ENCODE results near the gene AHSP. TPM values are rescaled to one million over a fixed set of nuclear protein-coding genes. Genes with fewer than 3 reads are reported as not detected.
"Not testable (repeated sequence)": the region's sequence is repeated elsewhere in the genome, so short reads cannot be mapped to it uniquely, and the experiment has no call there.

AHSP gene
- total RNA-seq, 1 donor from 2014 or later, result not detected

DNA sequence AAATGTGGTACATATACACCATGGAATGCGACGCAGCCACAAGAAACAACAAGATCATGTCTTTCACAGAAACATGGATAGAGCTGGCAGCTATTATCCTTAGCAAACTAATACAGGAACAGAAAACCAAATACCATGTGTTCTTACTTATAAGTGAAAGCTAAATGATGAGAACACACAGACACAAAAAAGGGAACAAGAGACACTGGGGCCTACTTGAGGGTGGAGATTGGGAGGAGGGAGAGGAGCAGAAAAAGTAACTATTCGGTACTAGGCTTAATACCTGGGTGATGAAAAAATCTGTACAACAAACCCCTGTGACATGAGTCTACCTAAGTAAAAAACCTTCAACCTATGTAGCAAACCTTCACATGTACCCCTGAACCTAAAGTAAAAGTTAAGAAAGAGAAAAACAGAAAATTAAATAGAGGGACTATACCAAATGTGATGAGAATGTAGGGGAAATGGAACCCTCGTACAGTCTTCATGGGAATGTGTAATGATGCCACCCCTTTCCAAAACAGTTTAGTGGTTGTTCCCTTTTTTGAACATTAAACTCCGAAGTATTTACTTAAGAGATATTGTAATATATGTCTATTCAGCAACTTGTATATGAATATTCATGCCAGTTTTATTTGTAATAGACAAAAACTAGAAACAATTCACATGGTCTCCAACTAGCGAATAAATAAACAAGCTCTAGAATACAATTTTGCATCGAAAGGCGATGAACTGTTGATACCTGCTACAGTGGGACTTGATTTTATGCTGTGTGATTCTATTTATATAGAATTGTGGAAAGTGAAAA lies 33.9 kb downstream of the AHSP start:
- TF ChIP-seq CTCF (conservative IDR thresholded peaks at IDR 0.05), result no peak
- Mint-ChIP-seq H3K27ac (no peak overlapping the region), H3K4me3 (no peak overlapping the region), H3K27me3 (peaks cover 41% of the 10 kb centered on the region), H3K9me3 (no peaks in the 10 kb centered on the region), H3K36me3 (no peaks in the 10 kb centered on the region), H3K4me1 (ENCODE audit: unreplicated experiment) (no peaks in the 10 kb centered on the region)
- no peak for DNase-seq (ENCODE audit: extremely low spot score, unreplicated experiment)

GRCh38 chr16:31568577-31569359 lies 41.1 kb downstream of the AHSP start:
- no peak for DNase-seq (ENCODE audit: extremely low spot score, unreplicated experiment)

GRCh38 chr16:31569360-31569717 lies 41.6 kb downstream of the AHSP start:
- H3K27me3 Mint-ChIP-seq, result peaks cover 76% of the 10 kb centered on the region

More at GRCh38 chr16:31568577-31569359, 41.1 kb downstream of the AHSP start:
- Mint-ChIP-seq H3K36me3 (no peaks in the 10 kb centered on the region), H3K27ac (no peak overlapping the region), H3K9me3 (peaks cover 6% of the 10 kb centered on the region), H3K4me1 (ENCODE audit: unreplicated experiment) (no peaks in the 10 kb centered on the region), H3K4me3 (peak overlapping the region; percentile 57), H3K27me3 (peaks cover 80% of the 10 kb centered on the region)
- TF ChIP-seq CTCF (conservative IDR thresholded peaks at IDR 0.05), result no peak

DNA sequence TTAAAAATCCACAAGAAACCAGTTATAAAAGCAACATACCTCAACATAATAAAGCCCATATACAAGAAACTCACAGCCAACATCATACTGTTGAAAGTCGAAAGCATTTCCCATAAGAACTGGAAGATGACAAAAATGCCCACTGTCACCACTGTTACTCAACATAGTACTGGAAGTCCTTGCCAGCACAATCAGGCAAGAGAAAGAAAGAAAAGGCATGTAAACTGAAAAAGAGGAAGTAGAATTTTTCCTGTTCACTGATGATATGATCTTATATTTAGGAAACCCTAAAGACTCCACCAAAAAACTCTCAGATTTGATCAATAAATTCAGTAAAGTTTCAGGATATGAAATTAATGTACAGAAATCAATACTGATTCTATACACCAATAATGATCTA lies 45.1 kb downstream of the AHSP start:
- Mint-ChIP-seq H3K27me3 (peaks cover 43% of the 10 kb centered on the region), H3K36me3 (no peaks in the 10 kb centered on the region), H3K9me3 (peaks cover 11% of the 10 kb centered on the region), H3K27ac (no peak overlapping the region), H3K4me1 (ENCODE audit: unreplicated experiment) (no peaks in the 10 kb centered on the region), H3K4me3 (no peak overlapping the region)
- no peak for DNase-seq (ENCODE audit: extremely low spot score, unreplicated experiment)
- no peak for TF ChIP-seq CTCF (conservative IDR thresholded peaks at IDR 0.05)

More at GRCh38 chr16:31569360-31569717, 41.6 kb downstream of the AHSP start:
- peaks cover 6% of the 10 kb centered on the region for H3K9me3 Mint-ChIP-seq
- no peak for TF ChIP-seq CTCF (conservative IDR thresholded peaks at IDR 0.05)
- H3K4me3 Mint-ChIP-seq, result no peak overlapping the region
- no peaks in the 10 kb centered on the region for H3K4me1 Mint-ChIP-seq (ENCODE audit: unreplicated experiment)
- no peak overlapping the region for H3K27ac Mint-ChIP-seq
- no peaks in the 10 kb centered on the region for H3K36me3 Mint-ChIP-seq
- DNase-seq (ENCODE audit: extremely low spot score, unreplicated experiment), result no peak

DNA sequence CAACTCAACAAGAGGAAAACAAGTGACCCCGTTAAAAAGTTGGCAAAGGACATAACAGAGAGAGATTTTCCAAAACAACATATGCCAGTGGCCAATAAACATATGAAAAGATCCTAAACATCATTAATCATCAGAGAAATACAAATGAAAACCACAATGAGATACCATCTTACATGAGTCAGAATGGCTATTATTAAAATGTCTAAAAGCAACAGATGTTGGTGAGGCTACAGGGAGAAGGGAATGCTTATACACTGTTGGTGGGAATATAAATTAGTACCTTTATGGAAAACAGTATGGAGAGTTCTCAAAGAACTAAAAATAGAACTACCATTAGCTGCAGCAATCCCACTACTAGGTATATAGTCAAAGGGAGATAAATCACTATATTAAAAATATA lies 46.5 kb downstream of the AHSP start:
- not testable (repeated sequence) for H3K4me1 Mint-ChIP-seq (ENCODE audit: unreplicated experiment); DNase-seq (ENCODE audit: extremely low spot score, unreplicated experiment); H3K36me3 Mint-ChIP-seq; H3K27ac Mint-ChIP-seq; H3K4me3 Mint-ChIP-seq
- Mint-ChIP-seq H3K27me3 (peaks cover 30% of the 10 kb centered on the region), H3K9me3 (peaks cover 17% of the 10 kb centered on the region)

GRCh38 chr16:31577411-31577810 lies 49.7 kb downstream of the AHSP start:
- Mint-ChIP-seq H3K27me3 (peaks cover 7% of the 10 kb centered on the region), H3K4me1 (ENCODE audit: unreplicated experiment) (no peaks in the 10 kb centered on the region), H3K4me3 (no peak overlapping the region), H3K36me3 (no peaks in the 10 kb centered on the region), H3K9me3 (peaks cover 11% of the 10 kb centered on the region), H3K27ac (no peak overlapping the region)
- TF ChIP-seq CTCF (conservative IDR thresholded peaks at IDR 0.05), result no peak
- no peak for DNase-seq (ENCODE audit: extremely low spot score, unreplicated experiment)
